Omental fat pad (tissue), 4 donors: Measurements from ENCODE around the gene ULBP2. TPM values are rescaled to one million over a fixed set of nuclear protein-coding genes. Genes with fewer than 3 reads are reported as not detected.

Experiments
- ATAC-seq: fragments of 150-250 bp; one replicate; pipeline ENCODE4 v1.9.1; 2016; ENCODE audit warnings: mild to moderate bottlenecking, moderate library complexity; ENCODE audit not compliant: low FRiP score
- DNase-seq: peaks from one replicate; pipeline ENCODE4 v3.0.0-alpha.2; 2019; ENCODE audit warnings: low spot score
- CTCF ChIP-seq, 3 donors: fragments of 450-650 bp; IDR thresholded peaks; one replicate each; pipeline ENCODE4 v1.5.1; 2016 to 2017; ENCODE audit warnings: antibody characterized with exemption in 3 of 3, mild to moderate bottlenecking in 3 of 3, moderate library complexity in 2 of 3
- total RNA-seq, 4 donors: library from RNA; depleted of rRNA; stranded (reverse); fragments of >200 nt; gene quantifications; one replicate each; pipeline ENCODE4 v1.1.0, GENCODE V29; 2016

Gene ULBP2
- total RNA-seq, 4 donors from 2014 or later, result 1.1 to 2.5 (median 1.2) TPM; not detected in 1

DNA sequence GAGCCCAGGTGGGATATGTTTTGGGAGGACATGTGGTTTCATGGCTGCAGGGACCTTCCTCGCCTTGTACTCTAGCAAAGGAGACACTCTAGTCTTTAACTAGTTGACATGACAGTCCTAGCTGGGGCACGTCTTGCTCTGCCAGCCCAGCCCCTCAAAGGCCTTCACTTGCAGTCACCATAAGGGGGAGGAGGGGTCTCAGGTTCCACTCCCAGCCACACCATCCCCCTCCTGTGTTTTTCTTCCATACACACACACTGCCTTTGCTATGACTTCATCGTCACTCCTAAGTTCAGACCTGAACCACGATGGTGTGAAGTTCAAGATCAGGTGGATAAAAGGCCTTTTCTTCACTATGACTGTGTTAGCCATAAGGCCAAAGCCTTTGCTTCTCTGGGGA, 35.4 kb downstream of the ULBP2 start:
- no peak for DNase-seq
- TF ChIP-seq CTCF (IDR thresholded peaks at IDR 0.05), result no peak
- ATAC-seq, result no peak

DNA sequence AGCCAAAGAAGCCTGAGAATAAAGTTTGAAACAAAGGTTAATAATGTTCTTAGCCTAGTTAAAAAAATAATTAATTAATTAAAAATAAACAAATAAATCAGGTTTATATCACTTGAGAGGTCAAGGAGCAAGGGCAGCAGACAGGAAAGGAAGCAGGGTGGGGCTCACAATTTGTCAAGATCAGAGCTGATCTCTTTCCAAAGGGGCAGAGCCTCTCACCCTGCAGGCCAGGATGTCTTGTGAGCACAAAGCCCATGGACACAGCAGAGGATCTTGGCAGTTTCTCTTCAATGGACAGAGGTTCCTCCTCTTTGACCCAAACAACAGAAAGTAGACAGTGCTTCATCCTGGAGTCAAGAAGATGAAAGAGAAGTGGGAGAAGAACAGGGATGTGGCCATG, 36.8 kb downstream of the ULBP2 start:
- no peak for DNase-seq
- ATAC-seq, result no peak
- no peak for TF ChIP-seq CTCF (IDR thresholded peaks at IDR 0.05)

- no peak for DNase-seq
- ATAC-seq, result no peak
- TF ChIP-seq CTCF (IDR thresholded peaks at IDR 0.05), result no peak
Observed at GRCh38 chr6:149979293-149979692, 37.5 kb downstream of the ULBP2 start.

DNA sequence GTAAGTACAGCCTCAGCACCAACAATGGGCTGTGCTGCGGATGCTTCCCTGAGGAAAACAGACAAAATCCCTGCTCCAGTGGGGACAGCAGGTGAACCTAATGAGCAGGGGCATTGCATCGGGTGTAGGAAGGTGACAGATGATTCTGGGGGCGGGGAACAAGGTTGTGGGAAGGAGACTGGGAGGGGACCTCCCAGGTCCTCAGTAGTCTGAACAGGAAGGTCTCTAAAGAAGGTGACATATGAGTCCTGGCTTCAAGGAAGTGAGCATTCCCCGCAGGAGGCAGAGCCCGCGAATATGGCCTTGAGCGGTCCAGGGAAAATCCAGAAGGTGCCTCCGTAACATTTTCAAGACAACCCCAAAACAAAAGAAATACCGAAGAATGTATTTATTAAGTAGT, 41.3 kb downstream of the ULBP2 start:
- DNase-seq (no peak), ATAC-seq (no peak)
- no peak for TF ChIP-seq CTCF (IDR thresholded peaks at IDR 0.05)

DNA sequence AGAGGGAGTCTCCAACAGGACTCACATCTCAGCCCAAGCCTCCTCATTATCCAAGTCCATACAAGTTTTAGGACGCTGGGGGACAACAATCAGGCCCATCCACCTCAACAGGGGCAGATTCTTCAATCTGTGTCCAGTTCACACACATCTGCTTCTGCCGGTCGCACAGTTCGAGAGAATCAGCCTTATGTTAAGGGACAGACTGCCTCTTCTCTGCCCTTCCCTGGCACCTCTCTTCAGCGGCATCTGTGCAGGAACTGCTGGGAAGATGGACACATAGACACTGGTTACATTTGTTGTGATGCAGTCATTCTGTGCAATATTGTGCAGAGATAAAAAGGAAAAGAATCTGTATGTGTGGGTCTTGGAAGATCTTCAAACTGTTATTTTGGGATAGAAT, 43.0 kb downstream of the ULBP2 start:
- DNase-seq (no peak), ATAC-seq (no peak)
- TF ChIP-seq CTCF (IDR thresholded peaks at IDR 0.05), result no peak

GRCh38 chr6:149985481-149985937, 43.7 kb downstream of the ULBP2 start:
- no peak for TF ChIP-seq CTCF (IDR thresholded peaks at IDR 0.05)
- DNase-seq, result no peak
- ATAC-seq, result no peak

DNA sequence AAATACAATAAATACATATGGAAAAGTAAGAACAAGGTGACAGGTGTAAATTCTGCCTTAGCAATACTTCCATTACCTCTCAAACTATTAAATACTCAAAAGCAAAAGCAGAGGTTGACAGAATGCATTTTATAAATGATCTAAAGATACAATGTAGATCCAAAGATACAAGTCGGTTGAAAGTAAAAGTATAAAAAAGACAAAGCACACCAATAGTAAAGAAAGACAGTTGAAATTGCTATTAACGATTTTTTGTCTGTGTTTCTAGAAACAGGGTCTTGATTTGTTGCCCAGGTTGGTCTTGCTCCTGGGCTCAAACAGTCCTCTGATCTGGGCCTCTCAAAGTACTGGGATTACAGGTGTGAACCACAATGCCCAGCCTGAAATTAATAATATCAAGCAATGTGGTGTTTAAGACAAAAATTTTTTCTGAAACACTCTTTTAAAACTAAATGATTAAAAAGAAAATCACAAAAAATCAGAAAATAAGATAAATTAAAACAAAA, 45.8 kb downstream of the ULBP2 start:
- DNase-seq (no peak), ATAC-seq (no peak)
- no peak for TF ChIP-seq CTCF (IDR thresholded peaks at IDR 0.05)
